PC-3 (cell line): Measurements from ENCODE around the gene GAL3ST3.

Source experiments
- EZH2 ChIP-seq: fragments of 300-600 bp; sonication (generic); IDR thresholded peaks from one replicate; pipeline ENCODE4 v1.6.1; 2017; ENCODE audit warnings: antibody characterized with exemption, mild to moderate bottlenecking, low read length; ENCODE audit not compliant: unreplicated experiment
- EZH2phosphoT487 ChIP-seq: fragments of 300-600 bp; sonication (generic); IDR thresholded peaks from 2 replicates; pipeline ENCODE4 v1.6.1; 2018; ENCODE audit warnings: mild to moderate bottlenecking, antibody characterized with exemption, low read length, borderline replicate concordance
- TF ChIP-seq, protein P1 (sequence below): fragments of 300-600 bp; sonication (generic); conservative IDR thresholded peaks from 2 replicates; pipeline ENCODE4 v1.5.1; 2017; ENCODE audit warnings: antibody characterized with exemption, low read depth, mild to moderate bottlenecking, low read length

- TF ChIP-seq, protein P1, sequence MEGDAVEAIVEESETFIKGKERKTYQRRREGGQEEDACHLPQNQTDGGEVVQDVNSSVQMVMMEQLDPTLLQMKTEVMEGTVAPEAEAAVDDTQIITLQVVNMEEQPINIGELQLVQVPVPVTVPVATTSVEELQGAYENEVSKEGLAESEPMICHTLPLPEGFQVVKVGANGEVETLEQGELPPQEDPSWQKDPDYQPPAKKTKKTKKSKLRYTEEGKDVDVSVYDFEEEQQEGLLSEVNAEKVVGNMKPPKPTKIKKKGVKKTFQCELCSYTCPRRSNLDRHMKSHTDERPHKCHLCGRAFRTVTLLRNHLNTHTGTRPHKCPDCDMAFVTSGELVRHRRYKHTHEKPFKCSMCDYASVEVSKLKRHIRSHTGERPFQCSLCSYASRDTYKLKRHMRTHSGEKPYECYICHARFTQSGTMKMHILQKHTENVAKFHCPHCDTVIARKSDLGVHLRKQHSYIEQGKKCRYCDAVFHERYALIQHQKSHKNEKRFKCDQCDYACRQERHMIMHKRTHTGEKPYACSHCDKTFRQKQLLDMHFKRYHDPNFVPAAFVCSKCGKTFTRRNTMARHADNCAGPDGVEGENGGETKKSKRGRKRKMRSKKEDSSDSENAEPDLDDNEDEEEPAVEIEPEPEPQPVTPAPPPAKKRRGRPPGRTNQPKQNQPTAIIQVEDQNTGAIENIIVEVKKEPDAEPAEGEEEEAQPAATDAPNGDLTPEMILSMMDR: no peak
- TF ChIP-seq EZH2 (no peak), EZH2phosphoT487 (no peak)
Observed at GRCh38 chr11:66046901-66047300, 2.1 kb downstream of the GAL3ST3 start.
